ENCODE data around the gene SLC12A5. TPM values are rescaled to one million over a fixed set of nuclear protein-coding genes. Genes with fewer than 3 reads are reported as not detected.
A peak's percentile ranks its signal among the peaks of the same experiment; 100 is the strongest.
"Not testable (repeated sequence)": the region's sequence is repeated elsewhere in the genome, so short reads cannot be mapped to it uniquely, and the experiment has no call there.

Gene SLC12A5
- total RNA-seq = under 1 TPM; 0.42 to 0.87 TPM

GRCh38 chr20:46028772-46029371 is at the start of gene SLC12A5:
Gene SLC12A5, plus strand, starts transcription at chr20:46029215. Its CDS starts 130 bp downstream, at chr20:46029345.
- Mint-ChIP-seq H3K27ac (no peak within 1 kb of the TSS), H3K9me3 (peaks cover 2% of the 10 kb centered on the region), H3K27me3 (peaks cover 53% of the 10 kb centered on the region), H3K4me3 (no peak within 1 kb of the TSS), H3K36me3 (ENCODE audit: low read depth) (no peaks in the 10 kb centered on the region), H3K4me1 (no peaks in the 10 kb centered on the region)
- ChIA-PET POLR2A (no interaction called here), CTCF (interaction anchor here (0.7 to 1.3 kb wide), 3 partner anchors 8 to 11 kb away, joined by 3 to 4 read pairs (median 3); no protein-coding TSS in a partner anchor)
- no peak for DNase-seq

- no peak overlapping the region for H3K4me3 Mint-ChIP-seq
- H3K36me3 Mint-ChIP-seq (ENCODE audit: low read depth) = no peaks in the 10 kb centered on the region
- H3K4me1 Mint-ChIP-seq = peaks cover 7% of the 10 kb centered on the region
- no peak for DNase-seq
- ChIA-PET POLR2A (no interaction called here), CTCF (no interaction called here)
- no peak overlapping the region for H3K27ac Mint-ChIP-seq
- peaks cover 24% of the 10 kb centered on the region for H3K27me3 Mint-ChIP-seq
- H3K9me3 Mint-ChIP-seq = no peaks in the 10 kb centered on the region
Measured at GRCh38 chr20:45981261-45981660, 47.8 kb upstream of the SLC12A5 start.

DNA sequence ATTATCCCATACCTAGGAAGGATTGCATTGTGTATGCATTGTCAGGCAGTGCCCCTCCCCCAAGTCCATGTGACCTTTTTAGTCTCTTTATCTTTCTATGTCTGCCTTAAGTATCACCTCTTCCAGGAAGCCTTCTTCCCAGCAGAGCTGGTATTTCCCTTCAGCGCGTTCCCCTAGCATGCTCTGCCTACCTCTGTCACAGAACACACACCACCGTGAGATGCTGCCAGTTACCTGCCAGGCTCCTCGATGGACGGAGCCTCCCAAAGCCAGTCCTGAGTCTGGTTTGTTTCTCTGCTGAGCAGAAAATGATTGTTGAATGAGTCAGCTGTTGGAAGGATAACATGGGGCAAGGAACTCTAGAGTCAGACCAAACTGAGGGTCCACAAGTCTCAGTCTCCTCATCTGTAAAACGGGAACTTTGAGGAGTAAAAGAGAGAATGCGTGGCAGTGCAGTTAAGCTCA is 45.7 kb upstream of the SLC12A5 start:
- no peaks in the 10 kb centered on the region for H3K9me3 Mint-ChIP-seq
- H3K27ac Mint-ChIP-seq = no peak overlapping the region
- no peaks in the 10 kb centered on the region for H3K36me3 Mint-ChIP-seq (ENCODE audit: low read depth)
- ChIA-PET POLR2A (interaction anchor here (0.6 kb wide), 1 partner anchor 380 kb away, joined by 3 read pairs; no protein-coding TSS in a partner anchor), CTCF (interaction anchor here (0.8 to 1.9 kb wide), 4 partner anchors 15 to 39 kb away, joined by 3 to 9 read pairs (median 5); no protein-coding TSS in a partner anchor)
- H3K4me1 Mint-ChIP-seq = peaks cover 10% of the 10 kb centered on the region
- H3K27me3 Mint-ChIP-seq = peaks cover 16% of the 10 kb centered on the region
- no peak for DNase-seq
- no peak overlapping the region for H3K4me3 Mint-ChIP-seq

GRCh38 chr20:45985573-45985972 is 43.4 kb upstream of the SLC12A5 start:
- ChIA-PET POLR2A (no interaction called here), CTCF (interaction anchor here (0.8 to 2.9 kb wide), 4 partner anchors 9 to 27 kb away, joined by 3 to 33 read pairs (median 5); no protein-coding TSS in a partner anchor)
- DNase-seq = no peak
- peaks cover 10% of the 10 kb centered on the region for H3K4me1 Mint-ChIP-seq
- no peaks in the 10 kb centered on the region for H3K9me3 Mint-ChIP-seq
- peaks cover 24% of the 10 kb centered on the region for H3K27me3 Mint-ChIP-seq
- H3K27ac Mint-ChIP-seq = no peak overlapping the region
- H3K4me3 Mint-ChIP-seq = no peak overlapping the region
- no peaks in the 10 kb centered on the region for H3K36me3 Mint-ChIP-seq (ENCODE audit: low read depth)

DNA sequence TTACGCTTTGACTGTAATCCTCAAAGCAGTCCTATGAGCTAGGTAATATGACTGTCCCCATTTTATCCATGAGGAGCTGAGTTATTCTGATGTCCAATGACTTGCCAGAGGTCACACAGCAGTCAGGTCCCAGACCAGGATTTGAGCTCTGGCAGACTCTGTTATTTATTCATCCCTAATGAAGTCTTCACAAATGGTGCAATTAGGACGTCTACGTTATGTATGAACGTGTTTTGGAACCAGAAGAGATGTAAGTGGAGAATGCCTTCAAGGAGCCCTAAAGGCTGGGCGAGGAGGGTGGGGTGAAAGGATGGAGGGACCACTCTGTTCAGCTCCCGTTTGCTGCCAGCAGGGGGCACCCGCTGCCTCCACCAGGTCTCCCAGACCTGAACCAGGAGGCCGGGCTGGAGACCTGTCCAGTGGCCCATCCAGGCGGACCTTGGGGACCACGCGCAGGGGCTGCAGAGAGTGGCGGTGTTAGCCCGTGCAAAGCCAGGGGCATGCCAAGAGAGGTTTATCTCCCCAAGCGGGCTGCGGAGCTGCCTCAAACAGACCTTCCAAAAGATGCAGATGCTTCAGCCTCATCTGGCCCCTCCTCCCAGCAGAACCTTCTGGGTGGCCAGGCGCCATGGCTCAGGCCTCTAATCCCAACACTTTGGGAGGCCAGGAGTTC is 41.8 kb upstream of the SLC12A5 start:
- no peaks in the 10 kb centered on the region for H3K9me3 Mint-ChIP-seq
- peaks cover 24% of the 10 kb centered on the region for H3K27me3 Mint-ChIP-seq
- H3K27ac Mint-ChIP-seq = no peak overlapping the region
- H3K4me3 Mint-ChIP-seq = no peak overlapping the region
- no peaks in the 10 kb centered on the region for H3K36me3 Mint-ChIP-seq (ENCODE audit: low read depth)
- DNase-seq = peak; percentile 79
- ChIA-PET CTCF (interaction anchor here (0.7 to 2.9 kb wide), 19 partner anchors 9 to 362 kb away, joined by 3 to 33 read pairs (median 5); no protein-coding TSS in a partner anchor), POLR2A (no interaction called here)
- H3K4me1 Mint-ChIP-seq = peaks cover 10% of the 10 kb centered on the region

GRCh38 chr20:45988830-45989229 is 40.2 kb upstream of the SLC12A5 start:
- POLR2A ChIA-PET; H3K4me3 Mint-ChIP-seq; H3K9me3 Mint-ChIP-seq; H3K4me1 Mint-ChIP-seq; H3K36me3 Mint-ChIP-seq (ENCODE audit: low read depth); H3K27ac Mint-ChIP-seq; DNase-seq: not testable (repeated sequence)
- H3K27me3 Mint-ChIP-seq = peaks cover 22% of the 10 kb centered on the region
- CTCF ChIA-PET = interaction anchor here (1.7 to 2.7 kb wide), 2 partner anchors 11 to 24 kb away, joined by 4 to 30 read pairs; no protein-coding TSS in a partner anchor

- Mint-ChIP-seq H3K27me3 (peaks cover 19% of the 10 kb centered on the region), H3K9me3 (no peaks in the 10 kb centered on the region), H3K4me3 (no peak overlapping the region), H3K27ac (no peak overlapping the region), H3K4me1 (peaks cover 10% of the 10 kb centered on the region), H3K36me3 (ENCODE audit: low read depth) (no peaks in the 10 kb centered on the region)
- CTCF ChIA-PET = interaction anchor here (1.2 to 1.8 kb wide), 2 partner anchors 22 to 23 kb away, joined by 3 to 4 read pairs; no protein-coding TSS in a partner anchor
- no peak for DNase-seq
- POLR2A ChIA-PET = no interaction called here
Measured at GRCh38 chr20:45991616-45992015, 37.4 kb upstream of the SLC12A5 start.

DNA sequence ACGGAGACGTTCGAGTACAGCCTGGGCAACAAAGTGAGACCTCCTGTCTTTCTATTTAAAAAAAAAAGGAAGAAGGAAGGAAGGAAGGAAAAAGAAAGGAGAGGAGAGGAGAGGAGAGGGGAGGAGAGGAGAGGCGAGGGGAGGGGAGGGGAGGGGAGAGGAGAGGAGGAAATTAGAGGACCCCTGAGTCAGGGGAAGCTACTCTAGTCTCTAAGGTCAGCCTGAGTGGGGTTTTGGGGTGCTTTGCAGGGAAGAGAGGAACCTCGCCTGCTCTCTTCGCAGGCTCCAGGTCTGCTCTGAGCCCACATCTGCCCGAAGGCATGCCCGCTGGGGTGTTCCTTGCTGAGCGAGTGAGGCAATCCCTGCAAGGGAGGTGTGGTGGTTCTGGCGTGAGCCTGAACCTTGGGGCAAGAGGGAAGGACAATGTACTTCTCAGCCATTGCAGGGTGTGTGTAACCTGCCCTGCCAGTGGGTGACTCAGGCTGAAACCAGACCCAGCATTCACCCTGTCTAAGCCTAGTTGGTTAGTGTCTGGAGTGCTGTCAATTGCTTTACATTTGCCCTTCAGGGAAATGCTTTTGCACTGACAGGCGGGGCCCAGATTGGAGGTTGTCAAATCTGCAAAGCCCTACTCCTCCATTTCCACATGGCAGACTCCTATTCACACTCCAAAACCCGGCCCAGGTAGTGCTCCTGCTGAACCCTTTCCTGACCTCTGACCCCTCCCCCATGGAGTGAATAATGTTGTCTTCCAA is 35.6 kb upstream of the SLC12A5 start:
- H3K27ac Mint-ChIP-seq = no peak overlapping the region
- no peak for DNase-seq
- CTCF ChIA-PET = interaction anchor here (0.6 kb wide), 2 partner anchors 190 to 557 kb away, joined by 3 to 4 read pairs; no protein-coding TSS in a partner anchor

GRCh38 chr20:45994761-45995493 is 34.1 kb upstream of the SLC12A5 start:
- Mint-ChIP-seq H3K4me1 (peaks cover 32% of the 10 kb centered on the region), H3K36me3 (ENCODE audit: low read depth) (no peaks in the 10 kb centered on the region), H3K9me3 (no peaks in the 10 kb centered on the region), H3K4me3 (no peak overlapping the region), H3K27ac (no peak overlapping the region), H3K27me3 (peaks cover 7% of the 10 kb centered on the region)
- DNase-seq = no peak
- ChIA-PET CTCF (no interaction called here), POLR2A (no interaction called here)

More for the DNA sequence above, 35.6 kb upstream of the SLC12A5 start:
- Mint-ChIP-seq H3K36me3 (ENCODE audit: low read depth) (no peaks in the 10 kb centered on the region), H3K4me1 (peaks cover 17% of the 10 kb centered on the region), H3K4me3 (no peak overlapping the region), H3K9me3 (no peaks in the 10 kb centered on the region), H3K27me3 (peaks cover 18% of the 10 kb centered on the region)
- POLR2A ChIA-PET = interaction anchor here (0.6 kb wide), 1 partner anchor 1639 kb away, joined by 3 read pairs; no protein-coding TSS in a partner anchor

DNA sequence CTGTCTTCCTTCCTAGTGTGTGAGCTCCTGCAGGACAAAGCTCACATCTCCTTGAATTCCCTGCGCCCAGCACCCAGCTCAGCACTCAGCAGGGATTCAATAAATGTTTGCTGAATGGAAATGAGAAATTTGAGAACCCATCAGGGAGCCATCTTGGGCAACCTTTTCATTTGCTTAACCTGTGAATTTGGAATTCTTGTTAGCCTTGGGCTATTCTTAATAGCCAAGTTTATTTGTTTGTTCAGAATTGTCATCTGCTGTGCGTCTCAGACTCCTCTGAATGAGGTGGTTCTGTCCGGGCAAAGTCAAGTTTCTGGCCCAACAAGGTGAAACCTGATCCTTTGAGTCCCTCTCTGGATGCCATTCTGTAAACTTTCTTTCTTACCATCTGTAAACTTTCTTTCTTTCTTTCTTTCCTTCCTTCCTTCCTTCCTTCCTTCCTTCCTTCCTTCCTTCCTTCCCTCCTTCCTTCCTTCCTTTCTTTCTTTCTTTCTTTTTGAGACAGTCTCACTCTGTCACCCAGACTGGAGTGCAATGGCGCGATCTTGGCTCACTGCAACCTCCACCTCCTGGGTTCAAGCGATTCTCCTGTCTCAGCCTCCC is 33.4 kb upstream of the SLC12A5 start:
- H3K36me3 Mint-ChIP-seq (ENCODE audit: low read depth); H3K27ac Mint-ChIP-seq; H3K4me3 Mint-ChIP-seq; POLR2A ChIA-PET; DNase-seq; H3K27me3 Mint-ChIP-seq; H3K9me3 Mint-ChIP-seq; CTCF ChIA-PET: not testable (repeated sequence)
- H3K4me1 Mint-ChIP-seq = peaks cover 38% of the 10 kb centered on the region

- H3K36me3 Mint-ChIP-seq (ENCODE audit: low read depth) = no peaks in the 10 kb centered on the region
- no peak overlapping the region for H3K4me3 Mint-ChIP-seq
- peaks cover 6% of the 10 kb centered on the region for H3K27me3 Mint-ChIP-seq
- ChIA-PET CTCF (interaction anchor here (6.8 kb wide), 1 partner anchor 10 kb away, joined by 30 read pairs; no protein-coding TSS in a partner anchor), POLR2A (no interaction called here)
- H3K4me1 Mint-ChIP-seq = peaks cover 48% of the 10 kb centered on the region
- no peaks in the 10 kb centered on the region for H3K9me3 Mint-ChIP-seq
- no peak for DNase-seq
- H3K27ac Mint-ChIP-seq = no peak overlapping the region
Measured at GRCh38 chr20:45997187-45997586, 31.8 kb upstream of the SLC12A5 start.

DNA sequence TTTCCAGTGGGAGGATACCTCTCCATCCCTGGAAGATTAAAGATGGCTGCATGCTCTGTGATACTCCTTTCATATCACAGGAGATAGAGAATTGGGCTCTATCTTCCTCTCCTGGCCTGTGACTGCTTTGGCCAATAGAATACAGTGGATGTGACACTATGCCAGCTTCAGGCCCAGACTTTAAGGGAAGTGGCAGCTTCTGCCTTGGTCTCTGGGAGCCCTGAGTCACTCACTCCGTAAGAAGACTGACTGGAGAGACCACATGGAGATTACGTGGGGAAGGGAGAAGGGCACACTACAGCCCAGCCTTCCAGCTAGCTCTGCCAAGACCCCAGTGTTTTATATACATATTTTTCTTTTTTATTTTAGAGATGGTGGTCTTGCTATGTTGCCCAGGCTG is 30.7 kb upstream of the SLC12A5 start:
- Mint-ChIP-seq H3K4me1 (peaks cover 50% of the 10 kb centered on the region), H3K27me3 (peaks cover 9% of the 10 kb centered on the region), H3K4me3 (no peak overlapping the region), H3K27ac (no peak overlapping the region), H3K9me3 (no peaks in the 10 kb centered on the region), H3K36me3 (ENCODE audit: low read depth) (no peaks in the 10 kb centered on the region)
- POLR2A ChIA-PET = no interaction called here
- CTCF ChIA-PET = interaction anchor here (1.2 to 6.8 kb wide), 6 partner anchors 11 to 29 kb away, joined by 3 to 30 read pairs (median 4); no protein-coding TSS in a partner anchor
- no peak for DNase-seq

All from activated CD4-positive, alpha-beta T cell treated with anti-CD3 and anti-CD28 coated beads, Interleukin-2, amount 10 ng/mL, durations not matched to agents 7 days and 5 days (primary cell).